A673 (cell line): ENCODE data around the gene SEC14L5. TPM values are rescaled to one million over a fixed set of nuclear protein-coding genes. Genes with fewer than 3 reads are reported as not detected.

Experiments used
- BruUV-seq: library from RNA; stranded (reverse); fragments of 400-500 nt; replicated peaks from 2 replicates; lab custom pipeline; 2021; lab: Mats Ljungman, UMichigan
- CTCF ChIA-PET: fragments of 300-600 bp; sonication (Branson Sonifier 250); formaldehyde crosslinking; loops from one replicate; lab custom pipeline; 2022; ENCODE audit warnings: antibody characterized with exemption; lab: Charles Lee
- POLR2A ChIA-PET: fragments of 300-600 bp; sonication (Branson Sonifier 250); formaldehyde crosslinking; loops from one replicate; lab custom pipeline; 2022; ENCODE audit warnings: antibody characterized with exemption; ENCODE audit not compliant: low non-redundant PET; lab: Charles Lee
- DNase-seq: peaks from one replicate; pipeline ENCODE4 v3.0.0-alpha.2; 2015; ENCODE audit warnings: low spot score
- H3K27ac ChIP-seq: fragments of 200-600 bp; sonication (generic); 2 replicates; pipeline ENCODE4 v1.5.1; 2016; ENCODE audit warnings: mixed run types, low read depth, mild to moderate bottlenecking, mixed read lengths, antibody characterized with exemption, low read length; ENCODE audit not compliant: poor library complexity, severe bottlenecking
- H3K27me3 ChIP-seq: fragments of 200-600 bp; sonication (generic); replicated peaks from 2 replicates; pipeline ENCODE4 v1.6.1; 2017; ENCODE audit warnings: mixed run types, low read depth, mild to moderate bottlenecking, mixed read lengths, antibody characterized with exemption, low read length; ENCODE audit not compliant: insufficient read depth, poor library complexity
- H3K36me3 ChIP-seq: fragments of 200-600 bp; sonication (generic); 2 replicates; pipeline ENCODE4 v1.6.1; 2016; ENCODE audit warnings: mixed run types, mild to moderate bottlenecking, mixed read lengths, antibody characterized with exemption, low read length; ENCODE audit not compliant: insufficient read depth, poor library complexity, severe bottlenecking
- H3K4me1 ChIP-seq: fragments of 200-600 bp; sonication (generic); 2 replicates; pipeline ENCODE4 v1.6.1; 2017; ENCODE audit warnings: mixed run types, mild to moderate bottlenecking, mixed read lengths, antibody characterized with exemption, low read length; ENCODE audit not compliant: insufficient read depth, poor library complexity, severe bottlenecking
- H3K4me3 ChIP-seq: fragments of 200-600 bp; sonication (generic); 2 replicates; pipeline ENCODE4 v1.5.1; 2016; ENCODE audit warnings: low read depth, mixed run types, mild to moderate bottlenecking, mixed read lengths, low read length; ENCODE audit not compliant: poor library complexity, severe bottlenecking
- H3K9me3 ChIP-seq: fragments of 200-600 bp; sonication (generic); 2 replicates; pipeline ENCODE4 v1.6.1; 2016; ENCODE audit warnings: mixed run types, low read depth, mild to moderate bottlenecking, mixed read lengths, antibody characterized with exemption, low read length; ENCODE audit not compliant: poor library complexity, severe bottlenecking
- CTCF ChIP-seq: fragments of 300-800, 200-600 bp; sonication (generic); conservative IDR thresholded peaks from 2 replicates; pipeline ENCODE4 v1.5.1; 2017; ENCODE audit warnings: low read depth, mild to moderate bottlenecking, antibody characterized with exemption, low read length, moderate library complexity, mixed read lengths
- EZH2 ChIP-seq: fragments of 200-600 bp; sonication (generic); IDR thresholded peaks from 2 replicates; pipeline ENCODE4 v1.6.1; 2017; ENCODE audit warnings: borderline replicate concordance, low read depth, mild to moderate bottlenecking, mixed read lengths, antibody characterized with exemption, low read length; ENCODE audit not compliant: poor library complexity, severe bottlenecking
- intact Hi-C: fragments of 100-400 bp; cut with micrococcal nuclease; formaldehyde crosslinking; loops from one replicate; pipeline ENCODE4 v1.10.0; 2022; ENCODE audit not compliant: unreplicated experiment
- total RNA-seq: library from RNA; stranded (reverse); gene quantifications from 2 replicates; pipeline ENCODE4 v1.2.3, GENCODE V29; 2021

Gene SEC14L5
- total RNA-seq, 1 experiment from 2014 or later = 0.04 TPM

GRCh38 chr16:4917117-4917516 lies 41.0 kb upstream of the SEC14L5 start:
- ChIA-PET POLR2A (no interaction called here), CTCF (no interaction called here)
- H3K27ac ChIP-seq = no peak overlapping the region
- H3K9me3 ChIP-seq = no peaks in the 10 kb centered on the region
- no peaks in the 10 kb centered on the region for H3K27me3 ChIP-seq
- no peak for DNase-seq
- BruUV-seq = no TSS peak
- H3K36me3 ChIP-seq = no peaks in the 10 kb centered on the region
- H3K4me1 ChIP-seq = no peaks in the 10 kb centered on the region
- no peak overlapping the region for H3K4me3 ChIP-seq
- TF ChIP-seq EZH2 = no peak
- TF ChIP-seq CTCF = no peak
- intact Hi-C loops = no loop called here

GRCh38 chr16:4918781-4919251 lies 39.3 kb upstream of the SEC14L5 start:
- Histone ChIP-seq H3K9me3 (no peaks in the 10 kb centered on the region), H3K27me3 (no peaks in the 10 kb centered on the region), H3K4me1 (no peaks in the 10 kb centered on the region), H3K4me3 (no peak overlapping the region), H3K27ac (no peak overlapping the region), H3K36me3 (no peaks in the 10 kb centered on the region)
- ChIA-PET CTCF (interaction anchor here (0.7 kb wide), 1 partner anchor 442 kb away, joined by 6 read pairs; no protein-coding TSS in a partner anchor), POLR2A (no interaction called here)
- intact Hi-C loops = no loop called here
- BruUV-seq = no TSS peak
- TF ChIP-seq EZH2 = no peak
- TF ChIP-seq CTCF = no peak
- no peak for DNase-seq

- POLR2A ChIA-PET = no interaction called here
- intact Hi-C loops = no loop called here
Measured at GRCh38 chr16:4920826-4921225, 37.3 kb upstream of the SEC14L5 start.

More at GRCh38 chr16:4920826-4921225, 37.3 kb upstream of the SEC14L5 start:
- CTCF ChIA-PET = no interaction called here
- H3K27ac ChIP-seq = no peak overlapping the region
- TF ChIP-seq CTCF = no peak
- no peak for TF ChIP-seq EZH2
- BruUV-seq = no TSS peak
- DNase-seq = no peak
- H3K4me3 ChIP-seq = no peak overlapping the region
- H3K9me3 ChIP-seq = no peaks in the 10 kb centered on the region
- H3K36me3 ChIP-seq = no peaks in the 10 kb centered on the region
- no peaks in the 10 kb centered on the region for H3K4me1 ChIP-seq
- H3K27me3 ChIP-seq = no peaks in the 10 kb centered on the region
